Caki2 (cell line): ENCODE data around the gene YBEY. TPM values are rescaled to one million over a fixed set of nuclear protein-coding genes. Genes with fewer than 3 reads are reported as not detected.
"Not testable (repeated sequence)": the region's sequence is repeated elsewhere in the genome, so short reads cannot be mapped to it uniquely, and the experiment has no call there.

Source experiments
- DNase-seq: peaks from one replicate; pipeline ENCODE4 v3.0.0-alpha.2; 2015; ENCODE audit warnings: low read depth
- in situ Hi-C: cut with HindIII; loops from 2 replicates; pipeline ENCODE4 v1.10.0; 2016; ENCODE audit warnings: low sequenced_read_pairs, low pct_unique_long_range_greater_than_20kb, mixed read lengths
- total RNA-seq: library from RNA; depleted of rRNA; stranded (reverse); fragments of >200 nt; shearing (Covaris generic); gene quantifications from 2 replicates; pipeline ENCODE4 v1.2.3, GENCODE V29; 2014; ENCODE audit warnings: low replicate concordance

The YBEY gene
- total RNA-seq, 1 experiment from 2014 or later = 44.3 TPM

DNA sequence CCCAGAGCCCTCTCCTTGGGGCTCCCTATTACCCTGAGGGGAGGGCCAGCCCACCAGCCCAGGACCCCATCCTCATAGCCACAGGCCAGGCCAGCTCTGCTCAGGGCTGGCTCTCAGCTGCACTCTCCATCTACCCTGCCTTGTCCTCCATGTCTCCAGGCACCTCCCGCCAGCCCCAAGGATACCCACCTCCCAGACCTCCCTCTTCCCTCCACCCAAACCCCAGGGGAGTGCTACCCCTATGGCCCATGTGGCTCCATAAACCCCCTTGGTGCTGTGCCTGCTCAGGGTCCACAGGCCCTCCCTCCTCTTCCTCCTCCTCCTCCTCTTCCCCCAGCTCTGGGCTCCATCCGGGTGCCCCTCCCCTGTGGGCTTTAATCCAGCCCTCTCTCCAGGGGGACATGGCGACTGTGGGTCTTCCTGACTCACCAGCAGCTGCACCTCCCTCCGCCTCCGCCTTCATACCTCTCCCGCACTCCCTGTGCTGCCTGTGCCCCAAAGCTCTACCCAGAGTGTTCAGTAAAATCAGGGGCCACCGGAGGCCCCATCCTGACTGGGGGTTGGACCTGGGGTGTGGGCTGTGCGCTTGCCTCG lies 9.1 kb downstream of the YBEY start:
- in situ Hi-C loops = no loop called here
- no peak for DNase-seq

- no peak for DNase-seq
- in situ Hi-C loops = no loop called here
Measured at GRCh38 chr21:46295996-46296752, 10.0 kb downstream of the YBEY start.

GRCh38 chr21:46297338-46298271 lies 11.5 kb downstream of the YBEY start:
- DNase-seq = no peak

GRCh38 chr21:46299167-46299566 lies 13.0 kb downstream of the YBEY start:
- in situ Hi-C loops = no loop called here
- no peak for DNase-seq

More at GRCh38 chr21:46297338-46298271, 11.5 kb downstream of the YBEY start:
- in situ Hi-C loops = no loop called here

GRCh38 chr21:46301759-46302158 lies 15.6 kb downstream of the YBEY start:
- DNase-seq = no peak
- in situ Hi-C loops = no loop called here

DNA sequence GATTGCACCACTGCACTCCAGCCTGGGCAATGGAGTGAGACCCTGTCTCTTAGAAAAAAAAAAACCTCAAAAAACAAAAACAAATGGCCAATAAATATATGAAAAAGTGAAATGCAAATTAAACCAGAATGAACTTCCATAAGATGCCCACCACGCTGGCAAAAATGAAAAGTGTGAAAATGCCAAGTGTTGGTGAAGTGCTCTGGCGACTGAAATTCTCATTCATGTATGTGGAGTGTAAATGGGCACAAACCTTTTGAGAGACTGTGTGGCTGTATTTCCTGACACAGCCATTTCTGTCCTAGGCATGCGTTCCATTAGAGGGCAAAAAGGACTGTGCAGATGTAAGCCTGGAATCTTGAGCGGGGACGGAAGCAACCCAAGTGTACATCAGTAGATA lies 18.3 kb downstream of the YBEY start:
- no peak for DNase-seq
- in situ Hi-C loops = no loop called here

DNA sequence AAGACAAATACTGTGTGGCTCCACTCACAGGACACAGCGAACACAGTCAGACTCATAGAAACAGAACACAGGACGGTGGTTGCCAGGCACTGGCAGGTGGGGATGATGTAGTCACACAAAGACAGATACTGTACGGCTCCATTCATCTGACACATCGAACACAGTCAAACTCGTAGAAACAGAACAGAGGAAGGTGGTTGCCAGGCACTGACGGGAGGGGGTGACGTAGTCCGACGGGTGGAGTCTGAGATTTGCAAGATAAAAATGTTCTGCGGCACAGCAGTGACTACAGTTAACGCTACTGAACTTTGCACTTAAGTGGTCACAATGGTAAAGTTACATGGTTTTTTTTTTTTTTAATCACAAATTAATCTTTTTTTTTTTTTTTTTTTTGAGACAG lies 18.8 kb downstream of the YBEY start:
- DNase-seq = no peak
- in situ Hi-C loops = no loop called here

GRCh38 chr21:46307625-46308024 lies 21.5 kb downstream of the YBEY start:
- peak; percentile 30 for DNase-seq
- in situ Hi-C loops = no loop called here

- in situ Hi-C loops = no loop called here
- no peak for DNase-seq
Measured at GRCh38 chr21:46308431-46308830, 22.3 kb downstream of the YBEY start.

GRCh38 chr21:46310260-46310659 lies 24.1 kb downstream of the YBEY start:
- in situ Hi-C loops, DNase-seq: not testable (repeated sequence)

- no peak for DNase-seq
- in situ Hi-C loops = no loop called here
Measured at GRCh38 chr21:46311568-46311967, 25.4 kb downstream of the YBEY start.

- in situ Hi-C loops = no loop called here
Measured at GRCh38 chr21:46312949-46313348, 26.8 kb downstream of the YBEY start.

GRCh38 chr21:46314441-46315020 lies 28.4 kb downstream of the YBEY start:
- no peak for DNase-seq
- in situ Hi-C loops = no loop called here

More at GRCh38 chr21:46312949-46313348, 26.8 kb downstream of the YBEY start:
- no peak for DNase-seq

GRCh38 chr21:46316708-46317324 lies 30.7 kb downstream of the YBEY start:
- in situ Hi-C loops = no loop called here

GRCh38 chr21:46317710-46318463 lies 31.7 kb downstream of the YBEY start:
- in situ Hi-C loops = no loop called here
- peak; percentile 44 for DNase-seq

More at GRCh38 chr21:46316708-46317324, 30.7 kb downstream of the YBEY start:
- no peak for DNase-seq

GRCh38 chr21:46318464-46318845 lies 32.3 kb downstream of the YBEY start:
- DNase-seq = no peak
- in situ Hi-C loops = no loop called here

- no peak for DNase-seq
- in situ Hi-C loops = no loop called here
Measured at GRCh38 chr21:46319186-46319585, 33.0 kb downstream of the YBEY start.
